Effector memory CD4-positive, alpha-beta T cell (primary cell): ENCODE data around the gene TEX9.

Experiments
- DNase-seq, 3 donors: peaks; one replicate each; pipeline ENCODE4 v3.0.0-alpha.2; 2020
- H3K27ac ChIP-seq: 2 replicates; pipeline ENCODE4 v1.7.0; 2013; ENCODE audit warnings: mild to moderate bottlenecking, low read length, moderate library complexity; ENCODE audit not compliant: insufficient read depth, poor library complexity, severe bottlenecking
- H3K27me3 ChIP-seq: replicated peaks from 2 replicates; pipeline ENCODE4 v1.7.0; 2013; ENCODE audit warnings: mild to moderate bottlenecking, low read length; ENCODE audit not compliant: insufficient read depth, control insufficient read depth, poor library complexity, severe bottlenecking
- H3K36me3 ChIP-seq: 2 replicates; pipeline ENCODE4 v1.7.0; 2013; ENCODE audit warnings: mild to moderate bottlenecking, low read length, moderate library complexity; ENCODE audit not compliant: control insufficient read depth, insufficient read depth
- H3K4me1 ChIP-seq: 2 replicates; pipeline ENCODE4 v1.7.0; 2013; ENCODE audit warnings: low read length, mild to moderate bottlenecking; ENCODE audit not compliant: control insufficient read depth, insufficient read depth, poor library complexity, severe bottlenecking
- H3K4me3 ChIP-seq: 2 replicates; pipeline ENCODE4 v1.7.0; 2013; ENCODE audit warnings: low read length, low read depth, mild to moderate bottlenecking; ENCODE audit not compliant: insufficient read depth, poor library complexity, severe bottlenecking
- H3K9me3 ChIP-seq: 2 replicates; pipeline ENCODE4 v1.7.0; 2013; ENCODE audit warnings: mild to moderate bottlenecking, low read length, moderate library complexity; ENCODE audit not compliant: control insufficient read depth

TEX9 gene

DNA sequence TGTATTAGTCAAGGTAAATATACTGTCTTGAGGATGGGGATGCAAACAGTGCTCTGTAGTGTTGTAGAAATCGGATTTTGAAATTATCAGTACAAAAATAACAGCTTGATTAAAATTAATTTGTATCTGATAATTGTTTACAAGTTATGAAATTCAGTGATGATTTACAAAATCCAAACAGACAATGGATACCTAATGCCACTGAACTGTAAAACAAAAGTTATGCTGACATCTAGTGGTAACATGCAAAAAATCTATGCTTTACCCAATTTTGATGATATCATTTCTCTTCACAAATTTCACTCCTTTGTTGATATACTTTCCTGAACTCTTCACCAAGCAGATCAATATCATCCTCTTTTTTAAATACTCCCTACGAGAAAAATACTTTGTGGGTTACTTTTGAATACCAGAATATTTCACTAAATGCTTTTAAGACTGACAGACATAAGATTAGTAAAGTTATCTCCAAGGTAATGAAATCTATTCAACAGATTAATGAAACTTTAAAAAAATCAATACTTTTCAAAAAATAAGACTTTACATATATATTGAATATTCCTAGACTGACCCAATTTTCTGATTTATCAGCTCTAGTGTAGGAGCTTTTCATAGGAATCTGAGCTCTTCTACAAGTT, 63.7 kb downstream of the TEX9 start:
- no peak overlapping the region for H3K4me3 ChIP-seq
- H3K27ac ChIP-seq = no peak overlapping the region
- H3K4me1 ChIP-seq = no peaks in the 10 kb centered on the region
- H3K27me3 ChIP-seq = peaks cover 7% of the 10 kb centered on the region
- H3K36me3 ChIP-seq = no peaks in the 10 kb centered on the region
- no peak for DNase-seq
- no peaks in the 10 kb centered on the region for H3K9me3 ChIP-seq

DNA sequence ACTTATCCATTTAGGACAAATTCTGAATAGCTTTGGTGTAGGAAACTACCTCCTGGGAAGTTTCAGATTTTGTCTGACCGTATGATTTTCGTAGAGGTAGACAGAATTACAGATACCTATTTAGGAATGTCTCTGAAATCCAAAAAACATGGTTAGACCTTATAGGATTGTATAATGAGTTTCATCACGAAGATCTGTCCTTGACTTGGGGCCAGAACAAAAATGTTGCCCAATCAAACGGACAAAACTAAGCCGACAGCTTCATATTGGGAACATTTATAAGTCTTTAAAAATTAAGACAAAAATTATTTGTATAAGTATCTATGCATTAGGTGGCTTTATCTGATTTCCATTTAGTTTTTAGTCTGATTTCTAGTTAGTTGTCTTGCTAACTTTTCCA, 67.1 kb downstream of the TEX9 start:
- Histone ChIP-seq H3K27me3 (peaks cover 7% of the 10 kb centered on the region), H3K4me3 (no peak overlapping the region), H3K4me1 (no peaks in the 10 kb centered on the region), H3K9me3 (no peaks in the 10 kb centered on the region), H3K36me3 (no peaks in the 10 kb centered on the region), H3K27ac (no peak overlapping the region)
- no peak for DNase-seq

DNA sequence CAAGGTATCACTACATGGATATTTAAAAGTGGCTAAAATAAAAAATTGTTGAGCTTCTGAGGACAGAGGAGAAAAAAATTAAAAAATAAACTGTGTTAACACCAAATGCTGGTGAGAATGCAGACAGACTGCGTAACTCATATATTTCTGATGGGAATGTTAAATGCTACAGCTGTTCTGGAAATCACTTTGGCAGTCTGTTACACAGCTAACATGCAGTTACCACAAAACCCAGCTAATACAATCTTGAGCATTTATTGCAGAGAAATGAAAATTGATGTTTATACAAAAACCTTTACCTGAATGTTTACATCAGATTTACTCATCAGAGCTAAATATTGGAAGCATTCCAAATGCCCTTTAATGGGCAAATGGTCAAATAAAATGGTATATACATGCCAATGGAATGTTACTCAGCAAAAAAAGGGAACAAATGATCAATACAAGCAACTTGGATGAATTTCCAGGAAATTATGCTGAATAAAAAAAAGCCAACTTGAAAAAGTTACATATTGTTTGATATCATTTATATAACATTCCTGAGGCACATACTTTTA, 75.1 kb downstream of the TEX9 start:
- Histone ChIP-seq H3K4me3 (no peak overlapping the region), H3K27me3 (no peaks in the 10 kb centered on the region), H3K27ac (no peak overlapping the region), H3K36me3 (no peaks in the 10 kb centered on the region), H3K9me3 (no peaks in the 10 kb centered on the region), H3K4me1 (no peaks in the 10 kb centered on the region)
- DNase-seq = no peak

DNA sequence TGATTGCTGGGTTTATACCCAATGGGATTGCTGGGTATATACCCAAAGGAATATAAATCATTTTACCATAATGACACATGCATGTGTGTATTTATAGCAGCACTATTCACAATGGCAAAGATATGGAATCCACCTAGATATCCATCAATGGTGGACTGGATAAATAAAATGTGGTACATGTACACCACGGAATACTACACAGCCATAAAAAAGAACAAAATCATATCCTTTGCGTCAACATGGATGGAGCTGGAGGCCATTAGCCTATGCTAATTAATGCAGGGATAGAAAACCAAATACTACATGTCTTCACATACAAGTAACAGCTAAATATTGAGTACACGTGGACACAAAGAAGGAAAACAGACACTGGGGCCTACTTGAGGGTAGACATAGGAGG, 77.1 kb downstream of the TEX9 start:
- Histone ChIP-seq H3K27ac (no peak overlapping the region), H3K4me1 (no peaks in the 10 kb centered on the region), H3K27me3 (no peaks in the 10 kb centered on the region), H3K4me3 (no peak overlapping the region), H3K9me3 (no peaks in the 10 kb centered on the region), H3K36me3 (no peaks in the 10 kb centered on the region)
- DNase-seq = no peak

DNA sequence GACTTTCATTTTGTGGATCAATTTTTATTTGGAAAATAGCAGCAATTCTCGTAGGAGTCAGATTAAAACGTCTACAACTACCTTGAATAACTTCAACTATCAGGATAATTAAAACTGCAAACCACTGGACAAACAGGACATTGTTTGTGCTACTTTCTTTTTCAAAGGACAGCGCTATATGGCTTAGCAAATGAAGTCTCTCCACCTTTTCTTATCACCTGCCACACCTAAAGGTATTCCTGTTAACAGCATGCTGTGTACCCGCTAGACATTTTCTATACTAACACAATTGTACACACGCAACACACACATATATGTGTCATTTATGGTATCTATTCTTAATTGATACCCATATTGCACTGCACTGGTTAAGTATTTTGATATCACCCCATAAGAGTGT, 80.5 kb downstream of the TEX9 start:
- no peaks in the 10 kb centered on the region for H3K4me1 ChIP-seq
- H3K4me3 ChIP-seq = no peak overlapping the region
- H3K27me3 ChIP-seq = no peaks in the 10 kb centered on the region
- DNase-seq = no peak
- H3K9me3 ChIP-seq = no peaks in the 10 kb centered on the region
- no peaks in the 10 kb centered on the region for H3K36me3 ChIP-seq
- no peak overlapping the region for H3K27ac ChIP-seq

DNA sequence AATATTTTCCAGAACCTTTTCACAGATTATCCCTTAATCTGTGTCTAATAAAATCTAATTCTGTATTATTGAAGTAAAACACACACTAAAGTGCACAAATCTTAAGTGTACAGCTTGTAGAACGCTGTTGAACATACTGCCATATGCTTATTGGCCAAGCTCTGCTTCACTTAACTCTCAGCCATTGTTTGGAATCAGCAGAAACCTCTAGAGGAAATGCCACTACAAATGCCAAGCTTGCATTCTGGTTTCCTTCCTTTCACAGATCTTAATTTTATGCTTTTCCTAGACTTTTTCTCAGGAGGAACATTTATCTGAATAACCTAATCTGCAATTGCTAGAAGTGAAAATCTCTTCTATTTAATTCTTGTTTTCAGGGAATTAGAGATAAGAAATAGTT, 89.6 kb downstream of the TEX9 start:
- Histone ChIP-seq H3K4me3 (no peak overlapping the region), H3K27me3 (no peaks in the 10 kb centered on the region), H3K27ac (no peak overlapping the region), H3K4me1 (no peaks in the 10 kb centered on the region), H3K36me3 (no peaks in the 10 kb centered on the region), H3K9me3 (no peaks in the 10 kb centered on the region)
- no peak for DNase-seq

DNA sequence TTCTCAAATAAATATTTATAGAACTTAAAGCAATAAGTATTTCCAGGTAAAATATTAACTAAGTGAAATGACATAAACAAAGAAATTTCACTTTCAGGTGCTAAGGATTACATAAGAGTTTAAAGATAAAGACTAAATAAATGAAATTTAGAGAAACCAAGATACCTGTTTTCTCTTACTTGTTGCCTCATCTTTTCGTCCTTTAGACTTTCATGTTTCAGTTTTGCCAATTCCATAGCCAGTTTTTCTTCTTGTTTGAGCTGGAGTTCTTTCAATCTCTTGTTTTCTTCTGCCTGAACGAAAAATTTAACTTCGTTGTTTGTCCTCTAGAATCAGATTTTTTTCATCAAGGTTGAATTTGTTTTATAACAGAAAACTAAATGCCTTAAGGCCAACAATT, 91.0 kb downstream of the TEX9 start:
- H3K27ac ChIP-seq = no peak overlapping the region
- no peaks in the 10 kb centered on the region for H3K36me3 ChIP-seq
- H3K27me3 ChIP-seq = no peaks in the 10 kb centered on the region
- H3K4me3 ChIP-seq = no peak overlapping the region
- DNase-seq = no peak
- no peaks in the 10 kb centered on the region for H3K9me3 ChIP-seq
- H3K4me1 ChIP-seq = no peaks in the 10 kb centered on the region

DNA sequence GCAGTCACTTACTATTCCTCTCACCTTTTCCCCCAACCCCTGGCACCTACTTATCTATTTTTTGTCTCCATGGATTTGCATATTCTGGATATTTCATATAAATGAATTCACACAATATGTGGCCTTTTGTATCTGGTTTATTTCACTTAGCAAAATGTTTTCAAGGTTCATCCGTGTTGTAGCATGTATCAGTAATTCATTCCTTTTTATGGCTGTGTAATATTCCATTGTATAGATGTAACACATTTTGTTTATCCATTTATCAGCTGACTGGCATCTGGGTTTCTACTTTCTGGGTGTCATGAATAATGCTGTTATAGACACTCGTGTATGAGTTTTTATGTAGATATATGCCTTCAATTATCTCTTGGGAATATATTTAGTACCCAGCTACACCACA, 93.9 kb downstream of the TEX9 start:
- Histone ChIP-seq H3K27me3 (no peaks in the 10 kb centered on the region), H3K9me3 (no peaks in the 10 kb centered on the region), H3K36me3 (no peaks in the 10 kb centered on the region), H3K4me1 (no peaks in the 10 kb centered on the region), H3K4me3 (no peak overlapping the region), H3K27ac (no peak overlapping the region)
- no peak for DNase-seq

DNA sequence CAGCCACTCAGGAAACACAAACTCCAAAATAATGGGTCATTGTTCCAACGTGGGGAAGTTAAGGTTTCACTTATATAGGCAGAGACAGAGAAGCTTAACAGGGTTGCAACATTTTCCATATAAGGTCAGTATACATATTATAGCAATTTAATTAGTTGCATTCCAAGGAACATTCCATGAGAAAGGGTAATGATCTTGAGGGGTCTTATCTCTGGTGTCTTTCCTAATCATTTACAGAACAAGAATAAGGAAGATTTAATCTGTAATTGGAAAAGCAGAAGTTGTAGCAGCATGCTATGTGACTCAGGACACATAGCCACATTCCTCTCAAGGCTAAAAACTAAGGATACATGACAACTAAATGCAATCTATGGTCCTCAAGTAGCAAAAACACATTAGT, 94.8 kb downstream of the TEX9 start:
- Histone ChIP-seq H3K27me3 (no peaks in the 10 kb centered on the region), H3K4me1 (peaks cover 6% of the 10 kb centered on the region), H3K27ac (no peak overlapping the region), H3K4me3 (no peak overlapping the region), H3K9me3 (no peaks in the 10 kb centered on the region), H3K36me3 (no peaks in the 10 kb centered on the region)
- DNase-seq = no peak

DNA sequence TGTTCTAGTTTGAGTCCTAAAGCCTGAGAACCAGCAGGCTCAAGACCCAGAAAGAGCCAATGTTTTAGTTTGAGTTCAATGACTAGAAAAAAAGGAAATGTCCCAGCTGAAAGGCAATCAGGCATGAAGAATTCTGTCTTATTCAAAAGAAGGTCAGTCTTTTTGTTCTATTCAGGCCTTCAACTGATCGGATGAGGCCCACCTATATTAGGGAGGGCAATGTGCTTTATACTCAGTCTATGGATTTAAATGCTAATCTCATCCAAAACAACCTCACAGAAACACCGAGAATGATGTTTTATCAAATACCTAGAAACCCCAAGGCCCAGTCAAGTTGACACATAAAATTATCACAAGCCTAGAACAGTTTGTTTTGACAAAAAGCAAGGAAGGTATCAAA, 95.7 kb downstream of the TEX9 start:
- Histone ChIP-seq H3K4me3 (no peak overlapping the region), H3K27ac (no peak overlapping the region)

More for the DNA sequence above, 95.7 kb downstream of the TEX9 start:
- H3K36me3 ChIP-seq = no peaks in the 10 kb centered on the region
- H3K4me1 ChIP-seq = peaks cover 9% of the 10 kb centered on the region
- no peak for DNase-seq
- no peaks in the 10 kb centered on the region for H3K27me3 ChIP-seq
- H3K9me3 ChIP-seq = no peaks in the 10 kb centered on the region
